ENCODE results near the gene NINL. TPM values are rescaled to one million over a fixed set of nuclear protein-coding genes. Genes with fewer than 3 reads are reported as not detected.
A peak's percentile ranks its signal among the peaks of the same experiment; 100 is the strongest.

Gene NINL
- total RNA-seq, 1 donor from 2014 or later: 2.0 TPM

GRCh38 chr20:25424536-25424935 is 160.8 kb downstream of the NINL start:
- H3K36me3 Mint-ChIP-seq (ENCODE audit: low read depth): peaks cover 34% of the 10 kb centered on the region
- no peaks in the 10 kb centered on the region for H3K9me3 Mint-ChIP-seq

GRCh38 chr20:25422032-25422431 is 163.3 kb downstream of the NINL start:
- H3K4me1 Mint-ChIP-seq (ENCODE audit: low read depth): peaks cover 14% of the 10 kb centered on the region
- no peaks in the 10 kb centered on the region for H3K27me3 Mint-ChIP-seq (ENCODE audit: insufficient read depth)
- no peak overlapping the region for H3K4me3 Mint-ChIP-seq
- DNase-seq (ENCODE audit: low spot score): no peak
- peaks cover 32% of the 10 kb centered on the region for H3K36me3 Mint-ChIP-seq (ENCODE audit: low read depth)
- H3K27ac Mint-ChIP-seq: no peak overlapping the region
- intact Hi-C loops (cut with micrococcal nuclease): no loop called here
- no peaks in the 10 kb centered on the region for H3K9me3 Mint-ChIP-seq

More at GRCh38 chr20:25424536-25424935, 160.8 kb downstream of the NINL start:
- H3K27ac Mint-ChIP-seq: no peak overlapping the region
- DNase-seq (ENCODE audit: low spot score): no peak
- H3K4me1 Mint-ChIP-seq (ENCODE audit: low read depth): peaks cover 4% of the 10 kb centered on the region
- H3K4me3 Mint-ChIP-seq: no peak overlapping the region
- intact Hi-C loops (cut with micrococcal nuclease): no loop called here
- H3K27me3 Mint-ChIP-seq (ENCODE audit: insufficient read depth): no peaks in the 10 kb centered on the region

GRCh38 chr20:25421102-25421501 is 164.2 kb downstream of the NINL start:
- Mint-ChIP-seq H3K4me3 (no peak overlapping the region), H3K9me3 (no peaks in the 10 kb centered on the region), H3K4me1 (ENCODE audit: low read depth) (peaks cover 13% of the 10 kb centered on the region), H3K36me3 (ENCODE audit: low read depth) (peaks cover 28% of the 10 kb centered on the region), H3K27me3 (ENCODE audit: insufficient read depth) (no peaks in the 10 kb centered on the region), H3K27ac (no peak overlapping the region)
- DNase-seq (ENCODE audit: low spot score): no peak
- intact Hi-C loops (cut with micrococcal nuclease): no loop called here

GRCh38 chr20:25418776-25419175 is 166.6 kb downstream of the NINL start:
- Mint-ChIP-seq H3K9me3 (no peaks in the 10 kb centered on the region), H3K4me3 (no peak overlapping the region), H3K4me1 (ENCODE audit: low read depth) (peaks cover 10% of the 10 kb centered on the region), H3K27ac (no peak overlapping the region), H3K36me3 (ENCODE audit: low read depth) (peaks cover 19% of the 10 kb centered on the region), H3K27me3 (ENCODE audit: insufficient read depth) (no peaks in the 10 kb centered on the region)
- intact Hi-C loops (cut with micrococcal nuclease): no loop called here
- no peak for DNase-seq (ENCODE audit: low spot score)

DNA sequence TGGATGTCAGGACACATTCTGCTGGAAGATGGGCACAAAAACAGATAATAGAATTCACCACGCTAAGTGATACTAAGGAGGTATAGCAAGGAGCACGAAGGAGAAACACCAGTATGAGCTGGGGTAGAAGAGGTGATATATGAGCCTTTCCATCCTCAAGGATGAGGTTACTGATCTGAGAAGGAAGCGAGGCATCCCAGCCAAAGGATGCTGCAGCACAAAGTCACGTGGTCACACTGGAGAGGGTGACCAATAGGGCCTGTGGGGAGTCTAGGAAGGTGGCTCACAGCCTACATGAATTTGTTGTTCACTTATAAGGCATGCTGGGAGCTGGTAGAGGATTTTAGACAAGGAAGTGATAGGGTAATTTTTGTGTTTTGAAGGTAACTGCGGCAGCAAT is 176.4 kb downstream of the NINL start:
- no peak for DNase-seq (ENCODE audit: low spot score)
- peak overlapping the region; percentile 86 for H3K4me3 Mint-ChIP-seq
- intact Hi-C loops (cut with micrococcal nuclease): loop anchor here (5.0 to 10.0 kb wide), 4 partner anchors 176 to 1987 kb away; partner anchors contain the start of genes CST7, NAPB, NINL and ZNF337
- peaks cover 9% of the 10 kb centered on the region for H3K36me3 Mint-ChIP-seq (ENCODE audit: low read depth)
- H3K4me1 Mint-ChIP-seq (ENCODE audit: low read depth): peaks cover 31% of the 10 kb centered on the region
- H3K27me3 Mint-ChIP-seq (ENCODE audit: insufficient read depth): no peaks in the 10 kb centered on the region
- peaks cover 7% of the 10 kb centered on the region for H3K9me3 Mint-ChIP-seq
- peak overlapping the region; percentile 87 for H3K27ac Mint-ChIP-seq

DNA sequence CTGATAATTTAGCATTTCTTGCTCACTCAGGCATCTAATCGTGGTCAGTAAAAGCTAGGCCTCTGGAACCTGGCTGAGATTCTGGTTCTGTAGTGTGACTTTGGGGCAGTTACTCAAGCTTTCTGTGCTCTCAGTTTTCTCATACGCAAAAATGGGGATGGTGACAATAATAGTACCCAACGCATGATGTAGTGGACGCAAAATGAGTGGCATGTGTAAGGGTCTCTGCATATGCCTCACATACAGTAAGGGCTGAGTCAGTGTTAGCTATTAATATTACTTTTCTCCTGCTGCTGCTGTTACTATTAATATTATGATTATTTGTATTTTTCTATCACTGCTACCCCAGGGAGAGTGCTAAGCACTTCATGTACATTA is 177.2 kb downstream of the NINL start:
- intact Hi-C loops (cut with micrococcal nuclease): loop anchor here (5.0 to 10.0 kb wide), 4 partner anchors 177 to 1986 kb away; partner anchors contain the start of genes CST7, NAPB, NINL and ZNF337
- Mint-ChIP-seq H3K27me3 (ENCODE audit: insufficient read depth) (no peaks in the 10 kb centered on the region), H3K27ac (peak overlapping the region; percentile 87), H3K36me3 (ENCODE audit: low read depth) (peaks cover 6% of the 10 kb centered on the region), H3K9me3 (peaks cover 13% of the 10 kb centered on the region), H3K4me3 (peak overlapping the region; percentile 86), H3K4me1 (ENCODE audit: low read depth) (peaks cover 27% of the 10 kb centered on the region)
- no peak for DNase-seq (ENCODE audit: low spot score)

DNA sequence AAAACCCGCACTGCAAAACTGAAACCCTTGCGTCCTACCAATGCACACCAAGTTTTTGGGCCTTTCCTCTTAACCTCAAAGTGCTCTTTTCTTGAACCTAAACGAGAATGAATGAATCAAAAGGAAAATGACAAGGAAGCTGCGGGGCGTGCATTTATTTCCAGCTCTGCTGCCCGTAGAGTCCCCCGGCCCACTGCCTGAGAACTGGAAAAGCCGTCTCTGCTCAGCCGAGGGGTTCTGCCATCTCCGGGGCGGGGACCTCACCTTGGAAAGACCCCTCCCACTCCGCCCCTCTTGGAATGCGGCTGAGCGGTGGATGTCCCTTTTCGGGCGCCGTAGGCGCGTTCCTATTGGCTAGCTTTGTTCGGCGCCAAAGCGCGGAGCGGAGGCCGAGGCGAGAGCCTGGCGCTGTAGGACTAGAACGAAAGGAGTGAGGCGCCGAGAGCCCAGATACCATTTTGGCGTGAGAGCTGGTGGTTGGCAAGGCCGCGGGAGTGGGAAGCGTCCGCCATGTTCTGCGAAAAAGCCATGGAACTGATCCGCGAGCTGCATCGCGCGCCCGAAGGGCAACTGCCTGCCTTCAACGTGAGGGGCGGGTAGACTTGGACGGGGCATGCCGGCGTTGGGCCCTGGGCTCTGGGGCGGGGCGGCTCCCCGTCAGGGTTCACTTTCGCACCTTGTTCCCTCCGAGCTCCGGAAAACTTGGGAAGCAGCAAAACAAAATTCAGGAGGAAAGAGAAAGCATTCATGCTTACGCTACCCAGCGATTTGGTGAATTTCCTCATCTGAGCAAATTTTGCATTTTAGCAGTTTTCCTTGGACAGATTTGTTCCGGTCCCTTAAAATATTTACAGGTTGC is 177.8 kb downstream of the NINL start, which contains the start of gene GINS1:
GINS1 (plus strand) TSS at position 363 of the 859 bp plus-strand sequence; CDS start at position 511, 148 bp downstream.
- intact Hi-C loops (cut with micrococcal nuclease): loop anchor here (1.0 to 10.0 kb wide), 11 partner anchors 17 to 1985 kb away; partner anchors contain the start of genes ABHD12, ACSS1, CST7 and NANP
- Mint-ChIP-seq H3K36me3 (ENCODE audit: low read depth) (peaks cover 6% of the 10 kb centered on the region), H3K27me3 (ENCODE audit: insufficient read depth) (no peaks in the 10 kb centered on the region)

More for the DNA sequence above, 177.8 kb downstream of the NINL start, which contains the start of gene GINS1:
- peaks cover 27% of the 10 kb centered on the region for H3K4me1 Mint-ChIP-seq (ENCODE audit: low read depth)
- DNase-seq (ENCODE audit: low spot score): peak; percentile 85
- H3K4me3 Mint-ChIP-seq: peak within 1 kb of the TSS; percentile 86
- H3K27ac Mint-ChIP-seq: peak within 1 kb of the TSS; percentile 87
- peaks cover 16% of the 10 kb centered on the region for H3K9me3 Mint-ChIP-seq

Other genes with a start within 250 kb of the NINL start
- gene ABHD12, start 194.7 kb downstream of the NINL start, total RNA-seq: 37.0 and 37.6 TPM in 2 replicates
- 39.6 and 40.1 TPM in 2 replicates for gene GINS1, start 177.9 kb downstream of the NINL start, total RNA-seq
- gene NANP, start 38.5 kb upstream of the NINL start, total RNA-seq: 9.1 and 9.8 TPM in 2 replicates
- gene ZNF337, start 111.3 kb upstream of the NINL start, total RNA-seq: 13.9 and 14.6 TPM in 2 replicates

All from activated T-helper 1 cell treated with anti-CD3 and anti-CD28 coated beads, Interleukin-12 subunit alpha, Interleukin-12 subunit beta, Interleukin-2, Interleukin-4 antibody, amounts not matched to agents 30 ng/mL and 10 ng/mL and 1 ng/mL, durations not matched to agents 14 hours and 24 hours and 36 hours (primary cell).